GM23338 (cell line): ENCODE data around the gene CPB1.

Experiments used
- EZH2 ChIP-seq: fragments of 200-600 bp; sonication (generic); IDR thresholded peaks from one replicate; pipeline ENCODE4 v1.8.0; 2017; ENCODE audit warnings: antibody characterized with exemption, mild to moderate bottlenecking, low read depth; ENCODE audit not compliant: unreplicated experiment
- EZH2phosphoT487 ChIP-seq: fragments of 200-600 bp; sonication (generic); IDR thresholded peaks from one replicate; pipeline ENCODE4 v1.8.1; 2018; ENCODE audit warnings: antibody characterized with exemption; ENCODE audit not compliant: unreplicated experiment
- NANOG ChIP-seq: IDR thresholded peaks from 2 replicates; pipeline ENCODE4 v1.6.1; 2016; ENCODE audit warnings: antibody characterized with exemption, borderline replicate concordance
- POLR2AphosphoS5 ChIP-seq: IDR thresholded peaks from 2 replicates; pipeline ENCODE4 v1.6.1; 2016; ENCODE audit warnings: antibody characterized with exemption, low read depth
- ZNF114 ChIP-seq: fragments of 250-450 bp; sonication (Bioruptor Pico); IDR thresholded peaks from 2 replicates; pipeline ENCODE4 v1.5.0; 2020; ENCODE audit warnings: mild to moderate bottlenecking, moderate library complexity
- ZNF331 ChIP-seq: fragments of 250-450 bp; sonication (Bioruptor Pico); IDR thresholded peaks from 2 replicates; pipeline ENCODE4 v1.5.0; 2020; ENCODE audit warnings: low read depth, mild to moderate bottlenecking, moderate library complexity
- TF ChIP-seq, protein P1 (sequence below), 2 experiments: fragments of 200-600 bp in 1 of 2; sonication (generic) in 1 of 2; conservative IDR thresholded peaks; 2 replicates each; pipeline versions ENCODE4 v1.5.1 to v1.6.1; 2016 to 2017; ENCODE audit warnings: antibody characterized with exemption in 2 of 2, low read depth in 2 of 2, mild to moderate bottlenecking in 2 of 2, moderate library complexity in 1 of 2
- TF ChIP-seq, protein P2 (sequence below): IDR thresholded peaks from one replicate; pipeline ENCODE4 v1.6.1; 2018; ENCODE audit warnings: antibody characterized with exemption; ENCODE audit not compliant: unreplicated experiment
- TF ChIP-seq, protein P3 (sequence below): IDR thresholded peaks from 2 replicates; pipeline ENCODE4 v1.6.1; 2016; ENCODE audit warnings: antibody characterized with exemption

GRCh38 chr3:148861277-148861869 lies 33.8 kb downstream of the CPB1 start:
- TF ChIP-seq, protein P1, sequence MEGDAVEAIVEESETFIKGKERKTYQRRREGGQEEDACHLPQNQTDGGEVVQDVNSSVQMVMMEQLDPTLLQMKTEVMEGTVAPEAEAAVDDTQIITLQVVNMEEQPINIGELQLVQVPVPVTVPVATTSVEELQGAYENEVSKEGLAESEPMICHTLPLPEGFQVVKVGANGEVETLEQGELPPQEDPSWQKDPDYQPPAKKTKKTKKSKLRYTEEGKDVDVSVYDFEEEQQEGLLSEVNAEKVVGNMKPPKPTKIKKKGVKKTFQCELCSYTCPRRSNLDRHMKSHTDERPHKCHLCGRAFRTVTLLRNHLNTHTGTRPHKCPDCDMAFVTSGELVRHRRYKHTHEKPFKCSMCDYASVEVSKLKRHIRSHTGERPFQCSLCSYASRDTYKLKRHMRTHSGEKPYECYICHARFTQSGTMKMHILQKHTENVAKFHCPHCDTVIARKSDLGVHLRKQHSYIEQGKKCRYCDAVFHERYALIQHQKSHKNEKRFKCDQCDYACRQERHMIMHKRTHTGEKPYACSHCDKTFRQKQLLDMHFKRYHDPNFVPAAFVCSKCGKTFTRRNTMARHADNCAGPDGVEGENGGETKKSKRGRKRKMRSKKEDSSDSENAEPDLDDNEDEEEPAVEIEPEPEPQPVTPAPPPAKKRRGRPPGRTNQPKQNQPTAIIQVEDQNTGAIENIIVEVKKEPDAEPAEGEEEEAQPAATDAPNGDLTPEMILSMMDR (conservative IDR thresholded peaks at IDR 0.05; ENCODE audit: low read depth in 2 of 2): peak; percentile 75 to 91
- TF ChIP-seq POLR2AphosphoS5: no peak
- TF ChIP-seq, protein P2, sequence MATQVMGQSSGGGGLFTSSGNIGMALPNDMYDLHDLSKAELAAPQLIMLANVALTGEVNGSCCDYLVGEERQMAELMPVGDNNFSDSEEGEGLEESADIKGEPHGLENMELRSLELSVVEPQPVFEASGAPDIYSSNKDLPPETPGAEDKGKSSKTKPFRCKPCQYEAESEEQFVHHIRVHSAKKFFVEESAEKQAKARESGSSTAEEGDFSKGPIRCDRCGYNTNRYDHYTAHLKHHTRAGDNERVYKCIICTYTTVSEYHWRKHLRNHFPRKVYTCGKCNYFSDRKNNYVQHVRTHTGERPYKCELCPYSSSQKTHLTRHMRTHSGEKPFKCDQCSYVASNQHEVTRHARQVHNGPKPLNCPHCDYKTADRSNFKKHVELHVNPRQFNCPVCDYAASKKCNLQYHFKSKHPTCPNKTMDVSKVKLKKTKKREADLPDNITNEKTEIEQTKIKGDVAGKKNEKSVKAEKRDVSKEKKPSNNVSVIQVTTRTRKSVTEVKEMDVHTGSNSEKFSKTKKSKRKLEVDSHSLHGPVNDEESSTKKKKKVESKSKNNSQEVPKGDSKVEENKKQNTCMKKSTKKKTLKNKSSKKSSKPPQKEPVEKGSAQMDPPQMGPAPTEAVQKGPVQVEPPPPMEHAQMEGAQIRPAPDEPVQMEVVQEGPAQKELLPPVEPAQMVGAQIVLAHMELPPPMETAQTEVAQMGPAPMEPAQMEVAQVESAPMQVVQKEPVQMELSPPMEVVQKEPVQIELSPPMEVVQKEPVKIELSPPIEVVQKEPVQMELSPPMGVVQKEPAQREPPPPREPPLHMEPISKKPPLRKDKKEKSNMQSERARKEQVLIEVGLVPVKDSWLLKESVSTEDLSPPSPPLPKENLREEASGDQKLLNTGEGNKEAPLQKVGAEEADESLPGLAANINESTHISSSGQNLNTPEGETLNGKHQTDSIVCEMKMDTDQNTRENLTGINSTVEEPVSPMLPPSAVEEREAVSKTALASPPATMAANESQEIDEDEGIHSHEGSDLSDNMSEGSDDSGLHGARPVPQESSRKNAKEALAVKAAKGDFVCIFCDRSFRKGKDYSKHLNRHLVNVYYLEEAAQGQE: no peak
- TF ChIP-seq ZNF331 (CRISPR knock-in tag): no peak
- TF ChIP-seq ZNF114 (CRISPR knock-in tag): no peak
- TF ChIP-seq EZH2: no peak
- TF ChIP-seq EZH2phosphoT487: no peak
- TF ChIP-seq, protein P3, sequence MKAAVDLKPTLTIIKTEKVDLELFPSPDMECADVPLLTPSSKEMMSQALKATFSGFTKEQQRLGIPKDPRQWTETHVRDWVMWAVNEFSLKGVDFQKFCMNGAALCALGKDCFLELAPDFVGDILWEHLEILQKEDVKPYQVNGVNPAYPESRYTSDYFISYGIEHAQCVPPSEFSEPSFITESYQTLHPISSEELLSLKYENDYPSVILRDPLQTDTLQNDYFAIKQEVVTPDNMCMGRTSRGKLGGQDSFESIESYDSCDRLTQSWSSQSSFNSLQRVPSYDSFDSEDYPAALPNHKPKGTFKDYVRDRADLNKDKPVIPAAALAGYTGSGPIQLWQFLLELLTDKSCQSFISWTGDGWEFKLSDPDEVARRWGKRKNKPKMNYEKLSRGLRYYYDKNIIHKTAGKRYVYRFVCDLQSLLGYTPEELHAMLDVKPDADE: no peak
- no peak for TF ChIP-seq NANOG
